Neural cell (in vitro differentiated cells): ENCODE measurements around the gene DNAAF1. TPM values are rescaled to one million over a fixed set of nuclear protein-coding genes. Genes with fewer than 3 reads are reported as not detected.
"Not testable (repeated sequence)": the region's sequence is repeated elsewhere in the genome, so short reads cannot be mapped to it uniquely, and the experiment has no call there.

Source experiments
- H2AFZ ChIP-seq: fragments of 200-600, 300-800 bp; sonication (generic), shearing (Covaris generic); 2 replicates; pipeline ENCODE4 v1.6.0; 2014; ENCODE audit warnings: low read depth, mild to moderate bottlenecking, antibody characterized with exemption, low read length, moderate library complexity
- H3F3A ChIP-seq: fragments of 200-600 bp; shearing (Covaris generic); 2 replicates; pipeline ENCODE4 v1.6.1; 2016; ENCODE audit warnings: mild to moderate bottlenecking, moderate library complexity, mixed read lengths, antibody characterized with exemption, low read length; ENCODE audit not compliant: insufficient read depth, poor library complexity, severe bottlenecking
- H3K27ac ChIP-seq: fragments of 200-600, 300-800 bp; sonication (generic), shearing (Covaris generic); 2 replicates; pipeline ENCODE4 v1.5.1; 2014; ENCODE audit warnings: mild to moderate bottlenecking, low read length, moderate library complexity
- H3K27me3 ChIP-seq: fragments of 300-800, 200-600 bp; sonication (generic), shearing (Covaris generic); 2 replicates; pipeline ENCODE4 v1.6.0; 2014; ENCODE audit warnings: mild to moderate bottlenecking, low read depth, low read length, moderate library complexity; ENCODE audit not compliant: insufficient read depth
- H3K36me3 ChIP-seq: fragments of 300-800, 200-600 bp; sonication (generic), shearing (Covaris generic); 2 replicates; pipeline ENCODE4 v1.5.1; 2014; ENCODE audit warnings: mild to moderate bottlenecking, antibody characterized with exemption, low read length, moderate library complexity; ENCODE audit not compliant: insufficient read depth
- H3K4me2 ChIP-seq: fragments of 300-800, 200-600 bp; sonication (generic), shearing (Covaris generic); 2 replicates; pipeline ENCODE4 v1.6.0; 2014; ENCODE audit warnings: mild to moderate bottlenecking, low read length
- H3K4me3 ChIP-seq: fragments of 300-800, 200-600 bp; sonication (generic), shearing (Covaris generic); 2 replicates; pipeline ENCODE4 v1.5.1; 2014; ENCODE audit warnings: mild to moderate bottlenecking, low read length, moderate library complexity
- H3K79me2 ChIP-seq: fragments of 200-600 bp; shearing (Covaris generic); replicated peaks from 2 replicates; pipeline ENCODE4 v1.6.0; 2014; ENCODE audit warnings: mild to moderate bottlenecking, low read length, moderate library complexity; ENCODE audit not compliant: insufficient read depth
- H3K9ac ChIP-seq: fragments of 300-800, 200-600 bp; sonication (generic), shearing (Covaris generic); 2 replicates; pipeline ENCODE4 v1.6.1; 2016; ENCODE audit warnings: mild to moderate bottlenecking, low read length, mixed read lengths
- H3K9me2 ChIP-seq: fragments of 200-600 bp; shearing (Covaris generic); 2 replicates; pipeline ENCODE4 v1.6.1; 2016; ENCODE audit warnings: mild to moderate bottlenecking, low read length, mixed read lengths; ENCODE audit not compliant: insufficient read depth
- H3K9me3 ChIP-seq: fragments of 200-600, 300-800 bp; sonication (generic), shearing (Covaris generic); 2 replicates; pipeline ENCODE4 v1.6.1; 2016; ENCODE audit warnings: mild to moderate bottlenecking, mixed run types, low read length, moderate library complexity, mixed read lengths
- H4K20me1 ChIP-seq: fragments of 200-600 bp; shearing (Covaris generic); 2 replicates; pipeline ENCODE4 v1.6.1; 2016; ENCODE audit warnings: mild to moderate bottlenecking, mixed run types; ENCODE audit not compliant: insufficient read depth
- EP300 ChIP-seq: fragments of 450-650 bp; conservative IDR thresholded peaks from 2 replicates; pipeline ENCODE4 v1.6.1; 2014; ENCODE audit warnings: antibody characterized with exemption, mild to moderate bottlenecking, moderate library complexity; ENCODE audit not compliant: poor library complexity, severe bottlenecking
- EZH2 ChIP-seq: fragments of 200-600, 300-800 bp; shearing (Covaris generic), sonication (generic); IDR thresholded peaks from 2 replicates; pipeline ENCODE4 v1.6.1; 2014; ENCODE audit warnings: antibody characterized with exemption, low read length, borderline replicate concordance, mild to moderate bottlenecking; ENCODE audit not compliant: insufficient read depth, poor library complexity, severe bottlenecking
- MXI1 ChIP-seq: fragments of 450-650 bp; conservative IDR thresholded peaks from 2 replicates; pipeline ENCODE4 v1.6.1; 2014; ENCODE audit warnings: antibody characterized with exemption, mild to moderate bottlenecking; ENCODE audit not compliant: poor library complexity, severe bottlenecking
- POLR2AphosphoS5 ChIP-seq: IDR thresholded peaks from 2 replicates; pipeline ENCODE4 v1.6.1; 2012
- RAD21 ChIP-seq: fragments of 450-650 bp; conservative IDR thresholded peaks from 2 replicates; pipeline ENCODE4 v1.6.1; 2014; ENCODE audit warnings: antibody characterized with exemption, mild to moderate bottlenecking, moderate library complexity
- SMC3 ChIP-seq: fragments of 450-650 bp; conservative IDR thresholded peaks from 2 replicates; pipeline ENCODE4 v1.6.1; 2014; ENCODE audit warnings: antibody characterized with exemption, mild to moderate bottlenecking, moderate library complexity; ENCODE audit not compliant: poor library complexity
- TAF1 ChIP-seq: IDR thresholded peaks from 2 replicates; pipeline ENCODE4 v1.6.1; 2012; ENCODE audit warnings: low read depth
- polyA plus RNA-seq: library from polyadenylated mRNA; depleted of rRNA; stranded (reverse); fragments of >200 nt; gene quantifications from 2 replicates; pipeline ENCODE4 v1.2.3, GENCODE V29; 2014
- TF ChIP-seq, protein P1 (sequence below): fragments of 450-650 bp; IDR thresholded peaks from 2 replicates; pipeline ENCODE4 v1.5.1; 2014; ENCODE audit warnings: antibody characterized with exemption, mild to moderate bottlenecking, moderate library complexity; ENCODE audit not compliant: poor library complexity, severe bottlenecking
- TF ChIP-seq, protein P2 (sequence below): IDR thresholded peaks from 2 replicates; pipeline ENCODE4 v1.6.1; 2012; ENCODE audit warnings: borderline replicate concordance

Gene DNAAF1
- polyA plus RNA-seq, 1 donor from 2014 or later: 0.71 TPM

DNA sequence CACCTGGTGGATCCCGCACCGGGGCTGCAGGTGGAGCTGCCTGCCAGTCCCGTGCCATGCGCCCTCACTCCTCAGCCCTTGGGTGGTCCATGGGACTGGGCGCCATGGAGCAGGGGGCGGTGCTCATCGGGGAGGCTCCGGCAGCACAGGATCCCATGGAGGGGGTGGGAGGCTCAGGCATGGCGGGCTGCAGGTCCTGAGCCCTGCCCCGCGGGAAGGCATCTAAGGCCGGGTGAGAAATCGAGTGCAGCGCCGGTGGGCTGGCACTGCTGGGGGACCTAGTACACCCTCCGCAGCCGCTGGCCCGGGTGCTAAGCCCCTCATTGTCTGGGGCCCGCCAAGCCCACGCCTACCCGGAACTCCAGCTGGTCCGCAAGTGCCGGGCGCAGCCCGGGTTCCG lies 59.4 kb downstream of the DNAAF1 start:
- H2AFZ ChIP-seq, H3K9me2 ChIP-seq, H3K4me3 ChIP-seq, H3K9me3 ChIP-seq, H3K27me3 ChIP-seq, H3K9ac ChIP-seq, H3K4me2 ChIP-seq, H3K36me3 ChIP-seq, H3K79me2 ChIP-seq, H3K27ac ChIP-seq, H4K20me1 ChIP-seq, H3F3A ChIP-seq: not testable (repeated sequence)

DNA sequence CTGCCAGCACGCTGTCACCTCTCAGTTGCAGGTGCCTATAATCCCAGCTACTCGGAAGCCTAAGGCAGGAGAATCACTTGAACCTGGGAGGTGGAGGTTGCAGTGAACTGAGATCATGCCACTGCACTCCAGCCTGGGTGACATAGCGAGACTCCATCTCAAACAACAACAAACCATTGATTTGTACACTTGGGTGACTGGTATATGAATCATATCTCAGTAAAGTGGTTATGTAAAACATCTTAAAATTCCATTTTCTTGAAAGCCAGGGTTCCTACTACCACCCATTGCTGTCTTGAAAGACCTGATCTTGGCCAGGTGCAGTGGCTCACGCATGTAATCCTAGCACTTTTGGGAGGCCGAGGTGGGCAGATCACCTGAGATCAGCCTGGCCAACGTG lies 60.0 kb downstream of the DNAAF1 start:
- H3K9ac ChIP-seq, H3K9me2 ChIP-seq, H3F3A ChIP-seq, H4K20me1 ChIP-seq, H3K27me3 ChIP-seq, H3K27ac ChIP-seq, H2AFZ ChIP-seq, H3K36me3 ChIP-seq, H3K79me2 ChIP-seq, H3K9me3 ChIP-seq, H3K4me2 ChIP-seq, H3K4me3 ChIP-seq: not testable (repeated sequence)

DNA sequence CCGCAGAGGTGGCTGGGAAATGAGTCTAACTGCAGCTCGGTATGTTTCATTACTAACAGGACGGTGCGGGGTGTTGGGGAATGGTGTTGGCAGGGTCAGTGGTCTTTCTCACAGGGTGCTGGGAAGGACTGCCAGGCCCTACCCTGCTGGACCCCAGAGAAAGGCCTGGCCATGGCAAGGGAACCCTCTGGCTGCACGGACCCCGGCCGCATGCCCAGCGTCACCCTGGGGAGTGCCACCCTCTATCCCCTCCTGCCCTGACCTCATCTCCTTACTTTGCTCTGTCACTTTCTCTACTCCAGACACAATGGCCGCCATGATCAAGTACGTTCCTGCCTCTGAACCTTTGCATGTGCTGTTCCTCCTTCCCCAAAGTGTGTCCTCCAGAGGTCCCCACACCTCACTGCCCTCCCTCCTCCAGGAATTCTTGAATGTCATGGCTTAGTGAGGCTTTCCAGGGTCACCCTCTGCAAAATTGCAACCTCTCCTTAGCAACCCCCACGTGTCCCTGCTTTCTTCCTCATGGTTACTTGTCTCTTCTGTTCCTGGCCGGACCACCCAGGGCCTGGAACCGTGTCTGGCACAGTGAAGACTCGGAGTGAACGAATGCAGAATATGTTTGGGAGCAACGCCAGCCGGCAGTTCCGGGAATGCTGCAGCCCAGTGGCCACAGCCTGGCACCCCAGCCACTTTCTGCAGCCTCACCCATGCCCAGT lies 61.0 kb downstream of the DNAAF1 start:
- Histone ChIP-seq H2AFZ (no peak overlapping the region), H3K27me3 (no peaks in the 10 kb centered on the region), H3K9ac (no peak overlapping the region), H3K36me3 (no peaks in the 10 kb centered on the region), H4K20me1 (no peaks in the 10 kb centered on the region), H3K4me2 (no peak overlapping the region), H3K4me3 (no peak overlapping the region), H3K27ac (no peak overlapping the region), H3K9me2 (no peaks in the 10 kb centered on the region), H3K79me2 (no peaks in the 10 kb centered on the region), H3F3A (no peaks in the 10 kb centered on the region), H3K9me3 (no peaks in the 10 kb centered on the region)
- TF ChIP-seq SMC3: no peak
- no peak for TF ChIP-seq POLR2AphosphoS5
- TF ChIP-seq, protein P1, sequence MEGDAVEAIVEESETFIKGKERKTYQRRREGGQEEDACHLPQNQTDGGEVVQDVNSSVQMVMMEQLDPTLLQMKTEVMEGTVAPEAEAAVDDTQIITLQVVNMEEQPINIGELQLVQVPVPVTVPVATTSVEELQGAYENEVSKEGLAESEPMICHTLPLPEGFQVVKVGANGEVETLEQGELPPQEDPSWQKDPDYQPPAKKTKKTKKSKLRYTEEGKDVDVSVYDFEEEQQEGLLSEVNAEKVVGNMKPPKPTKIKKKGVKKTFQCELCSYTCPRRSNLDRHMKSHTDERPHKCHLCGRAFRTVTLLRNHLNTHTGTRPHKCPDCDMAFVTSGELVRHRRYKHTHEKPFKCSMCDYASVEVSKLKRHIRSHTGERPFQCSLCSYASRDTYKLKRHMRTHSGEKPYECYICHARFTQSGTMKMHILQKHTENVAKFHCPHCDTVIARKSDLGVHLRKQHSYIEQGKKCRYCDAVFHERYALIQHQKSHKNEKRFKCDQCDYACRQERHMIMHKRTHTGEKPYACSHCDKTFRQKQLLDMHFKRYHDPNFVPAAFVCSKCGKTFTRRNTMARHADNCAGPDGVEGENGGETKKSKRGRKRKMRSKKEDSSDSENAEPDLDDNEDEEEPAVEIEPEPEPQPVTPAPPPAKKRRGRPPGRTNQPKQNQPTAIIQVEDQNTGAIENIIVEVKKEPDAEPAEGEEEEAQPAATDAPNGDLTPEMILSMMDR: no peak
- TF ChIP-seq, protein P2, sequence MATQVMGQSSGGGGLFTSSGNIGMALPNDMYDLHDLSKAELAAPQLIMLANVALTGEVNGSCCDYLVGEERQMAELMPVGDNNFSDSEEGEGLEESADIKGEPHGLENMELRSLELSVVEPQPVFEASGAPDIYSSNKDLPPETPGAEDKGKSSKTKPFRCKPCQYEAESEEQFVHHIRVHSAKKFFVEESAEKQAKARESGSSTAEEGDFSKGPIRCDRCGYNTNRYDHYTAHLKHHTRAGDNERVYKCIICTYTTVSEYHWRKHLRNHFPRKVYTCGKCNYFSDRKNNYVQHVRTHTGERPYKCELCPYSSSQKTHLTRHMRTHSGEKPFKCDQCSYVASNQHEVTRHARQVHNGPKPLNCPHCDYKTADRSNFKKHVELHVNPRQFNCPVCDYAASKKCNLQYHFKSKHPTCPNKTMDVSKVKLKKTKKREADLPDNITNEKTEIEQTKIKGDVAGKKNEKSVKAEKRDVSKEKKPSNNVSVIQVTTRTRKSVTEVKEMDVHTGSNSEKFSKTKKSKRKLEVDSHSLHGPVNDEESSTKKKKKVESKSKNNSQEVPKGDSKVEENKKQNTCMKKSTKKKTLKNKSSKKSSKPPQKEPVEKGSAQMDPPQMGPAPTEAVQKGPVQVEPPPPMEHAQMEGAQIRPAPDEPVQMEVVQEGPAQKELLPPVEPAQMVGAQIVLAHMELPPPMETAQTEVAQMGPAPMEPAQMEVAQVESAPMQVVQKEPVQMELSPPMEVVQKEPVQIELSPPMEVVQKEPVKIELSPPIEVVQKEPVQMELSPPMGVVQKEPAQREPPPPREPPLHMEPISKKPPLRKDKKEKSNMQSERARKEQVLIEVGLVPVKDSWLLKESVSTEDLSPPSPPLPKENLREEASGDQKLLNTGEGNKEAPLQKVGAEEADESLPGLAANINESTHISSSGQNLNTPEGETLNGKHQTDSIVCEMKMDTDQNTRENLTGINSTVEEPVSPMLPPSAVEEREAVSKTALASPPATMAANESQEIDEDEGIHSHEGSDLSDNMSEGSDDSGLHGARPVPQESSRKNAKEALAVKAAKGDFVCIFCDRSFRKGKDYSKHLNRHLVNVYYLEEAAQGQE: no peak
- no peak for TF ChIP-seq RAD21
- TF ChIP-seq TAF1: no peak
- TF ChIP-seq EP300: no peak
- no peak for TF ChIP-seq MXI1
- no peak for TF ChIP-seq EZH2
